HUES64 (cell line): ENCODE data around the gene RNLS.
"Not testable (repeated sequence)": the region's sequence is repeated elsewhere in the genome, so short reads cannot be mapped to it uniquely, and the experiment has no call there.

Source experiments
- H3K27ac ChIP-seq: 2 replicates; pipeline ENCODE4 v1.7.0; 2013; ENCODE audit warnings: low read depth, low read length, inconsistent platforms
- H3K27me3 ChIP-seq: 2 replicates; pipeline ENCODE4 v1.6.1; 2013; ENCODE audit warnings: mild to moderate bottlenecking, low read length; ENCODE audit not compliant: insufficient read depth
- H3K36me3 ChIP-seq: 2 replicates; pipeline ENCODE4 v1.6.1; 2013; ENCODE audit warnings: mild to moderate bottlenecking, low read length; ENCODE audit not compliant: insufficient read depth
- H3K4me1 ChIP-seq: 2 replicates; pipeline ENCODE4 v1.6.1; 2013; ENCODE audit warnings: mild to moderate bottlenecking, low read length, moderate library complexity; ENCODE audit not compliant: insufficient read depth
- H3K4me3 ChIP-seq: 2 replicates; pipeline ENCODE4 v1.5.1; 2013; ENCODE audit warnings: mild to moderate bottlenecking, low read length, moderate library complexity
- H3K9ac ChIP-seq: 2 replicates; pipeline ENCODE4 v1.6.1; 2013; ENCODE audit warnings: mild to moderate bottlenecking, low read depth, low read length
- H3K9me3 ChIP-seq: 2 replicates; pipeline ENCODE4 v1.6.1; 2013; ENCODE audit warnings: low read depth, low read length; ENCODE audit not compliant: insufficient read depth
- WGBS: fragments of 150-250, 120-280 bp; methylation state at CpG from one replicate; pipeline ENCODE4 v1.1.7; 2013; ENCODE audit warnings: missing lambda C conversion rate; 5-methylcytosine and 5-hydroxymethylcytosine counted together

RNLS gene

DNA sequence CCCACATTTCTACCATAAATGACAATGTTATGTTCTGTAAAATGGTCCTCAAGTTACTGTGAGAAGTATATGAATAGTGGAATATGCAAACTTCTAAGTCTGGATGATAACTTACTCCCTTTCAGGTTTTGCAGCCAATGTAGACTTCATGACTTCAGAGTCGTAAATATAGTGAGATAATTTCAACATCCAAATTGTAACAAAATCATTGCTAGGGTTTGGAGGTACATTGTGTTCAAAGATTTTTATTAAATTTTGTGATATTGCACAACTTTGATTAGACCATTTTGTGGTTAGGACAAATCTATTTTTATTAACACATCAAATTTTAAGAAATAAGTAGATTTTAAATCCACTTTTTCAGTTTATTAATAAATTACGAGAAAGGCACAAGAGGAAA, 270.3 kb downstream of the RNLS start:
- Histone ChIP-seq H3K4me1 (no peaks in the 10 kb centered on the region), H3K4me3 (no peak overlapping the region), H3K9me3 (no peaks in the 10 kb centered on the region), H3K27me3 (no peaks in the 10 kb centered on the region), H3K36me3 (no peaks in the 10 kb centered on the region), H3K9ac (no peak overlapping the region), H3K27ac (no peak overlapping the region)
- no CpG with 5 or more reads among the region's 2 CpGs for WGBS

GRCh38 chr10:88311264-88311663, 271.9 kb downstream of the RNLS start:
- H3K4me3 ChIP-seq, result no peak overlapping the region
- H3K4me1 ChIP-seq, result no peaks in the 10 kb centered on the region
- no peak overlapping the region for H3K27ac ChIP-seq
- no peaks in the 10 kb centered on the region for H3K9me3 ChIP-seq
- no peaks in the 10 kb centered on the region for H3K36me3 ChIP-seq
- WGBS, result 86% methylated on average over 1 of the region's 1 CpG
- H3K27me3 ChIP-seq, result no peaks in the 10 kb centered on the region
- H3K9ac ChIP-seq, result no peak overlapping the region

DNA sequence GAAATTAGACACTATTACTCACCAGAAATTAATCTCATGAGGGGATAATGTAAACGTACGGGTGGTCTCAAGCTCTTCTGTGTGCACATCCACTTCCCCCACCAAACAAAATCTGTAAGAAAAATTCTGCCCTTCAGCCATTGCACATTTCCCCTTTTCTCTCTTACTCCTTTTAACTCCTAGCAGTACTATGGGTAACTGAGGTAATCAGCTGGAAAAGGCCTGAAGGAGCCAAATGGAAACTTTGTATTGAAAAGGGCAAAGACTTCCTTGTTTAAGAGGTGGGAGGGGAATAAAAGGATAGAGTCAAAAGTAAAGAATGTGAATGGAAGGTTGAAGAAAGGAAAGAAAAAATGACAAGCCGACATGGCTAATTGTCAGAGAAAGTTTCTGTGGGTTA, 273.8 kb downstream of the RNLS start:
- no peak overlapping the region for H3K9ac ChIP-seq

DNA sequence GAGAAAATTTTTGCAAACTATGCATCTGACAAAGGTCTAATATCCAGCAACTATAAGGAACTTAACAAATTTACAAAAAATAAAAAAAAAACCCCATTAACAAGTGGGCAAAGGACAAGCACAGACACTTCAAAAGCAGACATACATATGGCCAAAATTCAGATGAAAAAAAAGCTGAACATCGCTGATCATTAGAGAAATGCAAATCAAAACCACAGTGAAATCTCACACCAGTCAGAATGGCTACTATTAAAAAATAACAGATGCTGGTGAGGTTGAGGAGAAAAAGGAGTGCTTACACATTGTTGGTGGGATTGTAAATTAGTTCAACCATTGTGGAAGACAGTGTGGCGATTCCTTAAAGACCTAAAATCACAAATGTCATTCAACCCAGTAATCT, 274.8 kb downstream of the RNLS start:
- H3K36me3 ChIP-seq, H3K9ac ChIP-seq, H3K4me3 ChIP-seq, H3K27me3 ChIP-seq, H3K9me3 ChIP-seq, H3K27ac ChIP-seq, H3K4me1 ChIP-seq: not testable (repeated sequence)
- 100% methylated on average over 1 of the region's 2 CpGs for WGBS

More for the DNA sequence above, 273.8 kb downstream of the RNLS start:
- no peaks in the 10 kb centered on the region for H3K4me1 ChIP-seq
- no peak overlapping the region for H3K27ac ChIP-seq
- 97% methylated on average over 3 of the region's 3 CpGs for whole genome bisulfite sequencing
- H3K27me3 ChIP-seq, result no peaks in the 10 kb centered on the region
- H3K36me3 ChIP-seq, result no peaks in the 10 kb centered on the region
- no peaks in the 10 kb centered on the region for H3K9me3 ChIP-seq
- no peak overlapping the region for H3K4me3 ChIP-seq

GRCh38 chr10:88299787-88300186, 283.3 kb downstream of the RNLS start:
- Histone ChIP-seq H3K4me3 (no peak overlapping the region), H3K9ac (no peak overlapping the region), H3K27me3 (no peaks in the 10 kb centered on the region), H3K27ac (no peak overlapping the region), H3K36me3 (no peaks in the 10 kb centered on the region), H3K9me3 (no peaks in the 10 kb centered on the region), H3K4me1 (no peaks in the 10 kb centered on the region)

DNA sequence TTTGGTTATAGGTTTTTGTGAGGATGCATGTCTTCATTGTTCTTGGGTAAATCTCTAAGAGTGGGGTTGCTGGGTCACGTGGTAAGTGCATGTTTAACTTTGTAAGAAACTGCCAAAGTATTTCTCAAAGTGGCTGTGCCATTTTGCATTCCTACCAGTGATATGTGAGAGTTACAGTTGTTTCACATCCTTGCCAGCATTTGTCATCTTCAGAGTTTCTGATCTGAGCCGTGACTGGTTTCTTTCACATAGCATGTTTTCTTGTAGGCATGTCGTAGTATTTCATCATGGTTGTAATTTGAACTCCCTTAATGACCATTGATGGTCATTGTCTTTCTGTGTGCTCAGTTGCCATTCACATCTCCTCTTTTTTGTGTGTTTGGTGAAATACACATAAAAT, 286.0 kb downstream of the RNLS start:
- no peak overlapping the region for H3K4me3 ChIP-seq

GRCh38 chr10:88293651-88294230, 289.4 kb downstream of the RNLS start:
- H3K9ac ChIP-seq, result no peak overlapping the region
- H3K27me3 ChIP-seq, result no peaks in the 10 kb centered on the region
- 96% methylated on average over 2 of the region's 3 CpGs for WGBS
- no peaks in the 10 kb centered on the region for H3K36me3 ChIP-seq
- no peak overlapping the region for H3K4me3 ChIP-seq
- no peak overlapping the region for H3K27ac ChIP-seq
- no peaks in the 10 kb centered on the region for H3K4me1 ChIP-seq
- no peaks in the 10 kb centered on the region for H3K9me3 ChIP-seq

More for the DNA sequence above, 286.0 kb downstream of the RNLS start:
- H3K27ac ChIP-seq, result no peak overlapping the region
- no peak overlapping the region for H3K9ac ChIP-seq
- H3K27me3 ChIP-seq, result no peaks in the 10 kb centered on the region
- H3K4me1 ChIP-seq, result no peaks in the 10 kb centered on the region
- H3K9me3 ChIP-seq, result no peaks in the 10 kb centered on the region
- H3K36me3 ChIP-seq, result no peaks in the 10 kb centered on the region
- 96% methylated on average over 3 of the region's 3 CpGs for WGBS

DNA sequence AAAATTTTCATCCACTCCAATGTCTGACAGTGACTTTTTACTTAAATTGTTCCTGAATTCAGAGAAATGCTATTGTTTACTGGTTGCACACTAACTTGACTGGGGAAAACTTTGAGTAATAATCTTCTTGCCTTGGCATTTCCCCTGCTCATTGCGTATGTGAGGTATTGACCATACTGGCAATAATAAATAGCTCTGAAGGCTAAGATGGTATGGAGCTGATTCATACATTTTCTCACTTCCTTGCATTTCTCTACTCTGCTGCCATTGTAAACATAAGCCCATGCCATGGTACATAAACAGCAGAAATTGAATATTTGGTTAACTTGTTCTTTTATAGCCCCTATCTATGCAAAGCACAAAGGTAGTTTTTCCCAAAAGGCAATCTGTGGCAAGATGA, 290.0 kb downstream of the RNLS start:
- H3K4me1 ChIP-seq, result no peaks in the 10 kb centered on the region
- 94% methylated on average over 1 of the region's 1 CpG for WGBS

DNA sequence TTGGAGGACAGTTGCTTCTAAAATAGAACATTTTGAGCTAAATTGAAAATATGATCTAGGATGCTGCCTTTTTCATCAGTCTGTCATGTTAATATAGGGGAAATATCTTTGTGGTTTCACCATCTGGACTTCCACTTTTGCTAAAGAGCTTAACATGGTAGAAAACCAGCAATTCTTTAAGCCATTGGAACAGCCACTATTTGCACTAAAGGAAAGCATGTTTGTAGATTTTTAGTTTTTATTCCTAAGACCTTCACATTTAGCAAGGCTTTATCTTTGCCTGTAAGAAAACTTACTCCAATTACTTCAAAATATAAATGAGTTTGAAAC, 291.0 kb downstream of the RNLS start:
- Histone ChIP-seq H3K36me3 (no peaks in the 10 kb centered on the region), H3K4me3 (no peak overlapping the region), H3K4me1 (no peaks in the 10 kb centered on the region), H3K9me3 (no peaks in the 10 kb centered on the region), H3K27ac (no peak overlapping the region), H3K27me3 (no peaks in the 10 kb centered on the region), H3K9ac (no peak overlapping the region)

More for the DNA sequence above, 290.0 kb downstream of the RNLS start:
- Histone ChIP-seq H3K36me3 (no peaks in the 10 kb centered on the region), H3K27ac (no peak overlapping the region), H3K27me3 (no peaks in the 10 kb centered on the region), H3K9ac (no peak overlapping the region), H3K4me3 (no peak overlapping the region), H3K9me3 (no peaks in the 10 kb centered on the region)

- no peaks in the 10 kb centered on the region for H3K27me3 ChIP-seq
- H3K4me3 ChIP-seq, result no peak overlapping the region
- H3K27ac ChIP-seq, result no peak overlapping the region
- no peaks in the 10 kb centered on the region for H3K36me3 ChIP-seq
- no peak overlapping the region for H3K9ac ChIP-seq
- no peaks in the 10 kb centered on the region for H3K4me1 ChIP-seq
- 97% methylated on average over 3 of the region's 4 CpGs for WGBS
- no peaks in the 10 kb centered on the region for H3K9me3 ChIP-seq
Measured at GRCh38 chr10:88291289-88292184, 291.6 kb downstream of the RNLS start.

GRCh38 chr10:88289342-88289741, 293.8 kb downstream of the RNLS start:
- no peaks in the 10 kb centered on the region for H3K36me3 ChIP-seq
- H3K27me3 ChIP-seq, result no peaks in the 10 kb centered on the region
- no peak overlapping the region for H3K9ac ChIP-seq
- no peaks in the 10 kb centered on the region for H3K4me1 ChIP-seq
- no peak overlapping the region for H3K4me3 ChIP-seq
- no peaks in the 10 kb centered on the region for H3K9me3 ChIP-seq
- H3K27ac ChIP-seq, result no peak overlapping the region
